K562 (cell line): ENCODE measurements around the gene DGKB. TPM values are rescaled to one million over a fixed set of nuclear protein-coding genes. Genes with fewer than 3 reads are reported as not detected.

ENCODE experiments used
- ATAC-seq: fragments of 200-7000 bp; cut with Tn5 transposase; 3 replicates; pipeline ENCODE4 v1.9.1; 2020; ENCODE audit warnings: moderate library complexity
- BruUV-seq: library from RNA; stranded (reverse); fragments of 400-500 nt; replicated peaks from 2 replicates; lab custom pipeline; 2021; lab: Mats Ljungman, UMichigan
- CTCF ChIA-PET: fragments of 300-600 bp; formaldehyde crosslinking; extraction: SDS; loops from one replicate; lab custom pipeline; 2021; ENCODE audit warnings: low intra/inter-chr PET ratio; lab: Yijun Ruan, JAX
- POLR2A ChIA-PET: fragments of 300-600, 350-650 bp; sonication (Branson Sonifier 250); formaldehyde crosslinking; extraction: SDS; loops from one replicate; lab custom pipeline; 2021; ENCODE audit warnings: antibody characterized with exemption, inconsistent platforms; lab: Yijun Ruan, JAX
- DNase-seq, 4 experiments: peaks; one replicate each; pipeline versions ENCODE4 v3.0.0 to v3.0.0-alpha.2; 2011 to 2018; ENCODE audit warnings: low spot score in 3 of 4, mixed read lengths in 3 of 4; ENCODE audit errors: extremely low read depth in 1 of 4
- FAIRE-seq: peaks from 2 replicates; lab custom pipeline; 2011; peaks lifted over from hg19 to GRCh38; lab: Jason Lieb, UNC
- H2AFZ ChIP-seq: 2 replicates; pipeline ENCODE4 v1.6.0; 2011; ENCODE audit warnings: low read depth, low read length, control low read depth, inconsistent platforms
- H3K27ac ChIP-seq: fragments of 200-600 bp; 3 replicates; pipeline ENCODE4 v1.8.0; 2011; ENCODE audit warnings: low read depth, mild to moderate bottlenecking, control low read depth, inconsistent platforms, low read length, moderate library complexity, mixed read lengths; ENCODE audit errors: extremely low read depth
- H3K27me3 ChIP-seq, 2 experiments: fragments of 300-600 bp in 1 of 2; 2 replicates in 1 of 2; 3 replicates in 1 of 2; pipeline versions ENCODE4 v1.6.0 to v1.8.0; 2011; ENCODE audit warnings: inconsistent platforms in 2 of 2, low read length in 2 of 2, mild to moderate bottlenecking in 1 of 2, mixed read lengths in 1 of 2, moderate library complexity in 1 of 2; ENCODE audit not compliant: control insufficient read depth in 2 of 2, insufficient read depth in 2 of 2
- H3K36me3 ChIP-seq: fragments of 300-600 bp; 3 replicates; pipeline ENCODE4 v1.8.0; 2011; ENCODE audit warnings: mild to moderate bottlenecking, low read length, inconsistent platforms; ENCODE audit not compliant: control insufficient read depth, insufficient read depth
- H3K4me1 ChIP-seq, 2 experiments: fragments of 200-600 bp in 1 of 2; replicated peaks in 1 of 2; 2 replicates in 1 of 2; 3 replicates in 1 of 2; pipeline versions ENCODE4 v1.5.1 to v1.8.0; 2011; ENCODE audit warnings: inconsistent platforms in 2 of 2, low read length in 2 of 2, mild to moderate bottlenecking in 1 of 2, mixed read lengths in 1 of 2, moderate library complexity in 1 of 2; ENCODE audit not compliant: control insufficient read depth in 2 of 2, insufficient read depth in 2 of 2
- H3K4me2 ChIP-seq: 2 replicates; pipeline ENCODE4 v1.6.1; 2011; ENCODE audit warnings: low read length, control low read depth, inconsistent platforms, mixed read lengths; ENCODE audit not compliant: insufficient read depth
- H3K4me3 ChIP-seq: fragments of 200-600 bp; sonication (generic), shearing (Covaris generic); 2 replicates; pipeline ENCODE4 v1.5.1; 2016; ENCODE audit warnings: control low read depth, inconsistent platforms
- H3K79me2 ChIP-seq: fragments of 200-600 bp; 3 replicates; pipeline ENCODE4 v1.8.0; 2011; ENCODE audit warnings: low read length, inconsistent platforms; ENCODE audit not compliant: control insufficient read depth, insufficient read depth
- H3K9ac ChIP-seq, 2 experiments: 2 replicates each; pipeline versions ENCODE4 v1.6.0 to v1.6.1; 2011; ENCODE audit warnings: low read depth in 2 of 2, low read length in 2 of 2, control low read depth in 1 of 2, inconsistent platforms in 1 of 2, mild to moderate bottlenecking in 1 of 2, mixed read lengths in 1 of 2; ENCODE audit not compliant: insufficient read depth in 1 of 2
- H3K9me1 ChIP-seq: one replicate; pipeline ENCODE4 v1.6.0; 2011; ENCODE audit warnings: inconsistent platforms, mild to moderate bottlenecking, low read length, moderate library complexity; ENCODE audit not compliant: control insufficient read depth, insufficient read depth
- H3K9me3 ChIP-seq: replicated peaks from 2 replicates; pipeline ENCODE4 v1.5.1; 2011; ENCODE audit warnings: low read depth, low read length, inconsistent platforms; ENCODE audit not compliant: control insufficient read depth, insufficient read depth
- H4K20me1 ChIP-seq: replicated peaks from 2 replicates; pipeline ENCODE4 v1.6.1; 2011; ENCODE audit warnings: low read length, inconsistent platforms, mixed read lengths; ENCODE audit not compliant: control insufficient read depth, insufficient read depth
- ATF3 ChIP-seq, 2 experiments: fragments of 450-650 bp in 1 of 2; sonication (generic) in 1 of 2; formaldehyde crosslinking in 1 of 2; IDR thresholded peaks in 1 of 2; conservative IDR thresholded peaks in 1 of 2; 2 replicates each; pipeline versions ENCODE4 v1.6.1 to v1.8.1; 2016 to 2023; ENCODE audit warnings: mild to moderate bottlenecking in 2 of 2, moderate library complexity in 2 of 2, inconsistent platforms in 1 of 2, missing genetic modification reagents in 1 of 2
- ERF ChIP-seq: fragments of 450-650 bp; formaldehyde crosslinking; IDR thresholded peaks from 2 replicates; pipeline ENCODE4 v1.4.0; 2020; ENCODE audit warnings: mild to moderate bottlenecking, mixed read lengths
- GTF3C2 ChIP-seq: IDR thresholded peaks from 3 replicates; pipeline ENCODE4 v1.6.1; 2011; ENCODE audit warnings: borderline replicate concordance, mild to moderate bottlenecking, moderate library complexity; ENCODE audit not compliant: insufficient read length; ENCODE audit errors: extremely low read depth
- JUNB ChIP-seq: fragments of 450-650 bp; formaldehyde crosslinking; conservative IDR thresholded peaks from 2 replicates; pipeline ENCODE4 v1.4.0; 2020; ENCODE audit warnings: mild to moderate bottlenecking
- LARP7 ChIP-seq: fragments of 450-650 bp; IDR thresholded peaks from 2 replicates; pipeline ENCODE4 v1.6.1; 2016
- NFRKB ChIP-seq: fragments of 450-650 bp; IDR thresholded peaks from 2 replicates; pipeline ENCODE4 v1.6.1; 2016; ENCODE audit warnings: low read depth
- PHB ChIP-seq: fragments of 250-450 bp; sonication (Bioruptor Pico); IDR thresholded peaks from 2 replicates; pipeline ENCODE4 v1.5.0; 2021
- PHF21A ChIP-seq: fragments of 450-650 bp; IDR thresholded peaks from 2 replicates; pipeline ENCODE4 v1.6.1; 2017; ENCODE audit warnings: low read depth, borderline replicate concordance
- PRPF4 ChIP-seq: fragments of 200-400 bp; formaldehyde crosslinking; IDR thresholded peaks from one replicate; pipeline ENCODE4 v1.6.1; 2017; ENCODE audit warnings: low read length, low read depth, mild to moderate bottlenecking; ENCODE audit not compliant: insufficient read depth, poor library complexity, severe bottlenecking
- SNIP1 ChIP-seq: fragments of 450-650 bp; IDR thresholded peaks from 2 replicates; pipeline ENCODE4 v1.7.1; 2017; ENCODE audit warnings: low read depth, mild to moderate bottlenecking
- ZEB2 ChIP-seq: fragments of 450-650 bp; IDR thresholded peaks from 2 replicates; pipeline ENCODE4 v1.6.1; 2016
- ZNF3 ChIP-seq: fragments of 250-450 bp; sonication (Bioruptor Pico); IDR thresholded peaks from 2 replicates; pipeline ENCODE4 v1.5.0; 2021; ENCODE audit warnings: mild to moderate bottlenecking, moderate library complexity
- WGBS: fragments of 100-300 bp; shearing (Covaris generic); methylation state at CpG from one replicate; pipeline ENCODE4 v1.1.6; 2016; ENCODE audit warnings: low coverage, mixed read lengths; ENCODE audit not compliant: insufficient coverage; ENCODE audit errors: missing lambda C conversion rate; 5-methylcytosine and 5-hydroxymethylcytosine counted together
- in situ Hi-C: fragments of 300-500 bp; cut with MboI; formaldehyde crosslinking; loops from 4 replicates; pipeline ENCODE4 v1.15.0; 2018; ENCODE audit warnings: inconsistent platforms, mixed read lengths
- intact Hi-C: fragments of 100-400 bp; cut with micrococcal nuclease; formaldehyde crosslinking; loops from 2 replicates; pipeline ENCODE4 v1.14.2; 2022
- polyA plus RNA-seq, 8 experiments: library from polyadenylated mRNA; depleted of rRNA in 4 of 8; stranded (reverse) in 5 of 8; unstranded in 3 of 8; fragments of >200 nt; fragmentation: Nextera tagmentation in 2 of 8; fragmentation: Illumina TruSeq in 1 of 8; extraction: Ambion mirVana in 2 of 8; extraction: Trizol in 1 of 8; gene quantifications; 2 replicates each; pipeline versions ENCODE4 v1.2.1 to v1.2.3, GENCODE V29; 2011 to 2014; ENCODE audit warnings: inconsistent platforms in 1 of 8, missing spikeins in 1 of 8
- total RNA-seq, 7 experiments: library from RNA; depleted of rRNA in 6 of 7; stranded (reverse); fragments of >200 nt in 6 of 7; fragmentation: Illumina TruSeq in 2 of 7; extraction: Trizol in 2 of 7; gene quantifications; 2 replicates each; pipeline versions ENCODE4 v1.2.1 to v1.2.3, GENCODE V29; 2011 to 2021; ENCODE audit warnings: low replicate concordance in 1 of 7

DGKB gene
- total and polyA plus RNA-seq, 9 of the 15 experiments (the other 6 are each of a cell fraction or from before 2014, with no cell fraction given), result 0.01 TPM; not detected in 8

GRCh38 chr7:14786314-14786895, 116.1 kb downstream of the DGKB start (continued):
- TF ChIP-seq PHB (no peak), LARP7 (no peak), SNIP1 (no peak), JUNB (no peak), ZNF3 (CRISPR knock-in tag) (no peak), ATF3 (IDR thresholded peaks at IDR 0.05) (no peak), ATF3 (CRISPR knock-in tag; conservative IDR thresholded peaks at IDR 0.05) (no peak), PRPF4 (no peak)

DNA sequence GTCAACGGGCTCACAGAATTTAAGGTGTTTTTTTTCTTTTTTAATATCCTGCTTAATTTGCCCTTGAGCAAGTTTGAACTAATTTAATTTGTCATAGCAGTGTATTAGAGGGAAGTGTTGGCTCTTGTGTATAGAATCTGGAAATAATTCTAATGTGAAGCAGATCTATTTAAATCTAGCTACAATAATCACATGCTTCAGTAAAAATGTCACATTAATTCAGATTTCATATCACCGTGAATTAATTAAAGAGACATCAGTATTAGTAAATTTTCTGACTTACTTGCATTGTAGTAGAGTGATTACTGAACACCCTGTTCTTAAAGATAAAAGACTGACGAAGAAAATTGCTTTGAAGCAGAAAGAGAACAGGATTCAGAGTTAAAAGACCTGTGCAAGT, 124.7 kb downstream of the DGKB start:
- H4K20me1 ChIP-seq, result no peaks in the 10 kb centered on the region
- in situ Hi-C loops, result no loop called here

More for the DNA sequence above, 124.7 kb downstream of the DGKB start:
- Histone ChIP-seq H3K27me3 (no peaks in the 10 kb centered on the region), H3K4me3 (no peak overlapping the region), H3K9me3 (0 out of 2 replicates have a peak, but pooled peaks cover 1% of the 10 kb centered on the region), H3K27ac (no peak overlapping the region), H3K79me2 (no peaks in the 10 kb centered on the region), H3K9me1 (no peaks in the 10 kb centered on the region), H2AFZ (no peak overlapping the region), H3K4me2 (no peak overlapping the region), H3K9ac (no peak overlapping the region), H3K4me1 (no peaks in the 10 kb centered on the region), H3K36me3 (no peaks in the 10 kb centered on the region)
- TF ChIP-seq ZEB2, result no peak
- TF ChIP-seq GTF3C2, result no peak
- no peak for TF ChIP-seq ERF (CRISPR knock-in tag)
- TF ChIP-seq PHF21A, result no peak
- TF ChIP-seq NFRKB, result no peak
- ChIA-PET POLR2A (no interaction called here), CTCF (no interaction called here)
- no peak for ATAC-seq
- BruUV-seq, result no TSS peak
- 1% methylated on average over 3 of the region's 3 CpGs for WGBS
- no peak for FAIRE-seq
- no peak for DNase-seq
- intact Hi-C loops, result no loop called here
